GM21723 (cell line): Measurements from ENCODE around the gene PAPPA.

Experiments used
- ATAC-seq: cut with Tn5 transposase; IDR thresholded peaks from one replicate; pipeline ENCODE4 v1.9.1; 2021; ENCODE audit warnings: mild to moderate bottlenecking, moderate library complexity; ENCODE audit not compliant: unreplicated experiment

The PAPPA gene

DNA sequence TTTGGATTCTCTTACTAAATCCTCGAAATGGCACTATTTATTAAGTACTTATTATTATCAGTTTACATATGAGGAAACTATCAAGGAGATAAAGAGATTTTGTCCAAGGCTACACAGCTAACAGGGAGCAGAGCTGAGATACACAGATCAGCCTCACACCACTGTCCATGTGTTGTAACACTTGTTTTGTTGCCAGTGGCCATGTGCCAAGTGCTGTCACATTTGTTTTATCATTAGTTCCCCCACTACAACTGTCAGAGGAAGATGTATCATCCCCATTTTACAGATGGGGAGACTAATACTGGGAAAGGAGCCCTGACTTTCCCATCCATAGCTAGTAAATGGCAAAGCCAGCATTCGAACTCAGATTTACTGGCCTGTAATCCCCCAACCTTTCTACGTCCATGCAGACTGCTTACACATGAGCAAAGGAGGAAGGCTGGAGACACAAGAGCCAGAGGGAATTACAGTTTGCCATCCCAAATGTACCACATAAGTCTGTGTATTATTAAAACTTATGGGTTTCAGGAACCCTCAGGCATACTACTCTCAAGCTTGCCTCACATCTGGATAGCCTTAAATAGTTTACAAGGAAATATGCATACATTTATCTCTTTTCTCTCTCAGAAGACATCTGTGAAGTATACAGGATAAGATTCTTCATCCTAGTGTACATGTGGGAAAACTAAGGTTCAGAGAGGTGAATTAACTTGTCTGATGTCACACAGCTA lies 25.1 kb downstream of the PAPPA start:
- ATAC-seq, result no peak

DNA sequence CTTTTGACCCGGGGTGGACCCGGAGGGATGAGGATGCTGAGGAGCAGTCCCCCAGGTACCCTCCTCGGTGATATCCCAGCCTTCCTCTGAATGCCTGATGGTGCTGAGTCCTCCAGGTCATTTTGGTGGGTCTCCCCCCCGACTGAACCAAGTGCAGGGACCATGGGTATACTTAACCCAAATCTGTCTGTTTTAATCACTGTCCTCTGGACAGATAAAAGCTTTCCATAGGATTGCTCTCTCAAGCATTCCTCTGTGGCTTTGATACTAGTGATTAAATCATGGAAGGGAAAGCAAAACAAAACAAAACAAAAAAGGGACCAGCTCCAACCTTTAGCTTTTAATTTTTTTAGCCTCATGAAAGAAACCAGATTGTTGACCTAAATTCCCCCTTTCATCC lies 26.0 kb downstream of the PAPPA start:
- ATAC-seq, result no peak

DNA sequence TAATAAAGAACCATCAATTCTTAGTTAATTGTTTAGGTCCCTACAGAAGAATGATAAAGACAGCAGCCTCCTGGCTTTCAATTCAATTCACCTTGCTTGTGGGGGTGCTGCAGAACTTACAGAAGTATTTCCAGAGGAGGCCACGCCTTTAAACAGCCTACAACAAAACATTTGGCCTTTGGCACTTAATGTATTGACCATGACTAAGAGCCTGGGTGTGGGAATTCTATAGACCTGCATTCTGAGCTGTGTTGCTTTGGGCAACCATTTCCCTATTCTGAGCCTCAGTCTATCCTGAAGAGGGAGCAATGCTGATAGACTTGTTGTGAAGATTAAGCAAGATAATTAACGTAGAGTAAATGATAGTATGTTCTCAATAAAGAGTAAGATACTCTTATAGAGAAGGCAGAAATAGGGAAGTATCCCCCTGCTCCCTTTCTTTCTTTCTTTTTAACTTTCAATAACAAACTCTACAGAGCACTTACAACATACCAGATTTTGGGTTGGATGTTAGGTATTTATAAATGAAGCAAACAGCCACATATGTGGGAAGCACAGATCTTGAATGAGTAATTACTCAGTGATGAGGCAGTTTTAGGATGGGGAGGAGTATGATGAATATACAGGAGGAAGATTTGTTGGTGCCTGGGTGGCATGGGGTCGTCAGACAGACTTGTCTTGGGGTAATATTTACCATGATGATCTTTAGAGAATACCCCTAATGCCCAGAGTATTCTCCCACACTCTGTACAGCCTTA lies 28.4 kb downstream of the PAPPA start:
- ATAC-seq, result no peak

DNA sequence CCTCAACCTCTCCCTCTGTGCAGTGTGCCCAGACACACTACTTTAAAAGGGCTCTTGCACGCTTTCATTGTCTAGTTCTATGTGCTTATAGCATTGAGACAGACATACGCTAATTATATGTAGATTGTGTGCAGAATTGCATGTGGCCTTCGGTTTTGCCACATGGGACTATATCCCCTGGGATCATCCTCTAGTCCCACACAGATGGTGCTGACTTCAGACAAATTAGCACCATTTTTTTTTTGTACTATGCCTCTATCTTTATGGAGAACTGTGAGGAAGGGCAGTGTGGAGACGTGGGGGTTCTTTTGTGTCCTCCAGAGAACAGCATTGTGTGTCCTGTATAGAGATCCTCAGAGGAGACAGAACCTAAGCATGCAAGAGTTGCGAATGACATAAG lies 29.3 kb downstream of the PAPPA start:
- ATAC-seq, result no peak

DNA sequence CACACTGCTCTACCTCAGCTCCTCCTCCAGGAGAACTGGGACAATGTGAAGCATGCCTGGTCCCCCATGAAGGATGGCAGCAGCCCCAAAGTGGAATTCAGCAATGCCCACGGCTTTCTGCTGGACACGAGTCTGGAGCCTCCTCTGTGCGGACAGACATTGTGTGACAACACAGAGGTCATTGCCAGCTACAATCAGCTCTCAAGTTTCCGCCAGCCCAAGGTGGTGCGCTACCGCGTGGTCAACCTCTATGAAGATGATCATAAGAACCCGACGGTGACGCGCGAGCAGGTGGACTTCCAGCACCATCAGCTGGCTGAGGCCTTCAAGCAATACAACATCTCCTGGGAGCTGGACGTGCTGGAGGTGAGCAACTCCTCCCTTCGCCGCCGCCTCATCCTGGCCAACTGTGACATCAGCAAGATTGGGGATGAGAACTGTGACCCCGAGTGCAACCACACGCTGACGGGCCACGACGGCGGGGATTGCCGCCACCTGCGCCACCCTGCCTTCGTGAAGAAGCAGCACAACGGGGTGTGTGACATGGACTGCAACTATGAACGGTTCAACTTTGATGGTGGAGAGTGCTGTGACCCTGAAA lies 34.1 kb downstream of the PAPPA start:
- no peak for ATAC-seq

DNA sequence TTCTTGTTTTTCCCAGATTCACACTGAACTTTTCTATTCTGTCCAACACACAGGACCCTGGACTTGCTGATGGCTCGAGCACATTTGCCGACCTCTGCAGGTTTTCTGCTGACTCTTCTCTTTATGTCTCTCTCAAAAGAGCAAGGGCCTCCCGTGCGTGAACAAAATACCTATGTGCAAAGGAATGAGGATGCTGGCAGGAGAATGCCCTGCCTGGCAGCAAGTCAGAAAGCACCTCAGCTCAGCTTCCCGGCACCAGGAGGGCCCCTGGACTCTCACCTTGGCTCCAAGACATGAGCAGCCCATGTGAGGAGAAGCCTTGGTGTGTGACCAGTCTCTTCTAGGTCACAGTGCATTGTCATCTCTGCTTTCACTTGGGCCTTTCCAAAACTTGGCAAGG lies 36.1 kb downstream of the PAPPA start:
- no peak for ATAC-seq

DNA sequence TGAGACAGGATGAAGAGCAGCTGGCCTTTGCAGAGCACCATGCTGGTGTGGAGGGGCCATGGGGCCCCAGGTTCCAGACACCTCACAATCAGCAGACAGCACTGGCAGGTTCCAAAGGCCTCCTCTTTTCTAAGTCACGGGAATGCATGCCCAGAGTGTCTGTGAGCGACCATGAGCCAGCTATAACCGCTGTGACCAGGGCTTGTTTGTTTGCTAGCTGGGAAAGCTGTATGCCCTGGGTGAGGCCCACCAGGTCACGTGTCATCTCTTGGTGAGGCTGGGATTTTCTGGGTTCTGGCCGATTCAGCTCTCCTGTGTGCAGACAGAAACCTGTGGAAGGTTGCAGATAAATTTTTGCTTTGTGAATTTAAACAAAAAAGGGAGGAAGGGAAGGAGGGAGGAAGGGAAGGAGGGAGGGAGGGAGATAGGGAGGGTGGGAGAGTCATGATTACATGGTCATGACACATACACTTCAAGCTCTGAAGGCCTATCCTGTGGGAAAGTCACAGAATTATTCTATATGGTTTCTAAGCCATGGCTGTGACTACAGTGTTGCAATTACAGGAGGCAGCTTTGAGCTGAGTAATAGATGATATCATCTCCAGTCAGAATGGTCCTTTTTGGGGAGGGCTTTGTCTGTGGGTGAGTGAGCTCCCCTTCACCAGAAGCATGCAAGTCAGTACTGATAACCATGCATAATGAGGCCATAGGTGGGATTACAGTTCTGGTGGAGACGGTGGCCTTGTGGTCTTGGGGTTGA lies 37.2 kb downstream of the PAPPA start:
- ATAC-seq, result no peak

DNA sequence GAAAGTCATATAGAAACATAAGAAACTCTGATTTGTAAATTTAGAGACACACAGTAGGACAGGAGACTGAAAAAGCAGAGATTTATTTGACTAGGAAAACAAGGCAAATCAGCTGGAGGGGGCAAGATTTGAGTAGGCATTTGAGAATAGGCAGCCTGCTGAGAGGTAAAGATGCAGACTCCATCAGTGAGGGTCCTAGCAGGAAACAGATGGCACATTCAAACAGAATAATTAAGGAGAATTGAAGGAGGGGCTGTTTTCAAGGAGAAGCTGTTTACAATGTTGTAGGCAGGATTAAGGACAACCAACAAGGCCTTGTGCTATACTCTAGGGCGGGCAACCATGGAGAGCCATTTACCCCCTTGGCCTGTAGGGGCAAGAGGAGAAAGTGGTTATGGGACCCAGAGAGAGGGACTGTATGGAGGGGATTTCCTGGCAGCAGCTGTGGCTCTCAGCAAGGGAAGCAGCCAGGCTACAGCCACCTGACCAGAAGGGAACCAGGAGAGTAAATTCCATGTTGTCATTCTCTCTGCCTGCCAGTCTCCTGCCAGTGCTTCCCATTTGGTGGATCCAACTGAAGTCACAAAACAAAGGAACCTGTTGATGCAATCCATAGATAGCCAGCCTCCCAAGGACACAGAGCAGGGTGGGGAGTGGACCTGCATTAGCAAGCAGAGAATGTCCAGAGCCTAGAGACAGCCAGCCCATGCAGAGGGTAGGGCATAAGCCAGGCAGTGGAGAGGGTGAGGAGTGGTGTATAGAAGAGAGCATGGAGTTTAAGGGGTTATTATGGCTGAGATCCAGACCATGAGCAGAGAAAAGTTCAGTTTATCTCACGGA lies 38.2 kb downstream of the PAPPA start:
- no peak for ATAC-seq

DNA sequence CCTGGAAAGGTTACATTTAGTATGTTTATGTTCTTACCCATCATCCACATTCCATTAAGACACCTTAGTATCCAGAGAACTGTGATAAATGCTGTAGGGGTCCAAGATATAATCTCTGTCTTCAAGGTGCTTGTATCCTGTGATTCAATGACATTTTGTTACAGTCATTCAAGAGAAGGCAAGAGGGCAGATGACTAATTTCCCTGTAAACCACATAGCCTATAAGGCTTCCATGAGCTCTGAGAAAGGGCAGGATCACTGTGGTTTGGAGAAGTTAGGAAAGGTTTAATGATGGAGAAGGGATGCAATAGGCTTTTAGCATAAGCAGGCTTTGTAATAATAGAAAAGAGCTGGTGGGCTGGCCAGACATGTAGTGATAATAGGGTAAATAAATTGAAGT lies 40.0 kb downstream of the PAPPA start:
- ATAC-seq, result no peak

DNA sequence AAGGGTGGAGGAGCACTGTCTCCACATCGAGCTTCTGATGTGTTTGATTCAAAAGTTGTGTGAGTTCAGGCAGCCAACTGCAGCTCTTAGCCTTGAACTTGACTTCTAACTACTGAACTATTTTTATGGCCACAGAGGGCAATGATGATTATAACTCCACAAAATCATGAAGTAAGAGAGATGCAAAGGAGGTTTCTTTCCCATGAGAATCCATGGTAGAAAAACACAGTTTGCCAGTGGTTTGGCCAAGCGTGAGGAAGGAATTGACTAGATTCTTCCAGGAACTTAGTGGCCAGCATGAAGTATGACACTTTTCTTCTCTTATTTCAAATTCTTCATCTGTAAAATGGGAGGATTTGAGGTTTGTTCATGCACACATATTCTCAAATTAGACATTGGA lies 43.2 kb downstream of the PAPPA start:
- no peak for ATAC-seq

DNA sequence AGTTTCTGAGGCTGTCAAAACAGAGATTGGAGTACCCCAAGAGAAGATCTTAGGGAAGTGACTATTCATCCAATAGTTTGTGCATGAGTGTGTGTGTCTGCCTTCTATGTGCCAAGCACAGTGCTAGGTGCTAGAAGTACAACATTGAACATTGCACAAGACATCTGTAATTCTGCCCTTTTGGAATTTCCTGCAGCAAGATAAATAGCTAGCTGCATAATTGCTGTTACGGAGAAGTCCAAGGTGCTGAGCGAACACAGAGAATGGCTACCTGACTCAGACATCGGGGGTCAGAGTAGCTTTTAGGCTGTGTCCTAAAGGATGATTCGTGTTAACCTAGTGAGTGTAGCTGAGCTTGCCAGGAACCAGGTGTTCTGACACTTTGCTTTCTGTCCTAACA lies 44.8 kb downstream of the PAPPA start:
- ATAC-seq, result no peak

DNA sequence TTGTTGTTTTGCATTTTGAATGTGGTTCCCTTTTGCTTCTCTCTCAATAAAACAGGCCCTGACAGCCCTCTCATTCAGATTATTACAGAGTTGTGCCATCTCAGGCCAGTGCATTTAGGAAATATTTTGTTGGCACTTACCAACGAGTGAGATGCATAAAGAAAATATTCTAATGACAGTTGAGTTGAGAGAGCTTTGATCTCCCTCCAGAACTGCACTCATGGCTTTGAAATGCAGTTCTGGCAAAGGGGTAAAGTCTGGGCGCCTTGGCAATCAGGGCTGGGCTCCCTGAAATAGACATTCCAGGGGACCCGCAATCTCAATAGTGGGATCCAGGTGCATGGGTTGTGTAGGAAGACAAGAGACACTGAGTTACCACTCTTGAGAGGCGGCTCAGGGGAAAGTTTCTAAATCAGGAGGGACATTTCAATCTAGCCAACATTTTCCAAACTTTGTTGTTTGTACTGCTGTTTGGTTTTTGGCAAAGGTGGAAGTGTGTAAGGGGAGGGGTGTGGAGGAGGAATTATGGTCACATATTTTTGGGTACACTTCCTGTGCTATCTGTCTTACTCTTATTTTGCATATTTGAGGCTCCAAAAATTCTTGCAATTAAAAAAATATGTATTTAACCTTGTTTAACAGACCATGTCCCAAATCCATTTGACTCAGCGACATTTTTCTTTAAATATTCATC lies 48.8 kb downstream of the PAPPA start:
- ATAC-seq, result no peak

DNA sequence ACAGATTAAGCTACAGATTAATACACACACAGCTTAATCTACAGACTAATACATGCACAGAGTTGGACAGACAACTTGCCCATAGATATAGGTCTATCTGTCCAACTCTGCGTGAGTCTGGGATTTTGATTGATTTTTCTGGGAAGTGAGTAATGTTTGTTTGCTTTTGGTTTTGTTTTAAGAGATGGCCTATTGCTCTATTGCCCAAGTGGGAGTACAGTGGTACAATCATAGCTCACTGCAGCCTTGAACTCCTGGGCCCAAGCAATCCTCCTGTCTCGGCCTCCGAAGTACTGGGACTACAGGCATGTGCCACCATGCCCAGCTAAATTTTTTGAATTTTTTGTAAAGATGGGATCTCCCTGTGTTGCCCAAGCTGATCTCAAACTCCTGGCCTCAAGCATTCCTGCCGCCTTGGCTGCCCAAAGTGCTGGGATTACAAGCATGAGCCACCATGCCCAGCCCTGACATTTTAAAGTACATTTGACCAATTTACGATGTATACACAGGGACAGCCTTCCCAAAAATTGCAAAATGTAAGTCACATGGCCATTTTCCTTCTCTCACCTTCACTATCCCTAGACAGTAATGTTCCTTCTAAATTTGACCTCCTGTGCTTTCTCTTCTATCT lies 50.8 kb downstream of the PAPPA start:
- ATAC-seq, result no peak

DNA sequence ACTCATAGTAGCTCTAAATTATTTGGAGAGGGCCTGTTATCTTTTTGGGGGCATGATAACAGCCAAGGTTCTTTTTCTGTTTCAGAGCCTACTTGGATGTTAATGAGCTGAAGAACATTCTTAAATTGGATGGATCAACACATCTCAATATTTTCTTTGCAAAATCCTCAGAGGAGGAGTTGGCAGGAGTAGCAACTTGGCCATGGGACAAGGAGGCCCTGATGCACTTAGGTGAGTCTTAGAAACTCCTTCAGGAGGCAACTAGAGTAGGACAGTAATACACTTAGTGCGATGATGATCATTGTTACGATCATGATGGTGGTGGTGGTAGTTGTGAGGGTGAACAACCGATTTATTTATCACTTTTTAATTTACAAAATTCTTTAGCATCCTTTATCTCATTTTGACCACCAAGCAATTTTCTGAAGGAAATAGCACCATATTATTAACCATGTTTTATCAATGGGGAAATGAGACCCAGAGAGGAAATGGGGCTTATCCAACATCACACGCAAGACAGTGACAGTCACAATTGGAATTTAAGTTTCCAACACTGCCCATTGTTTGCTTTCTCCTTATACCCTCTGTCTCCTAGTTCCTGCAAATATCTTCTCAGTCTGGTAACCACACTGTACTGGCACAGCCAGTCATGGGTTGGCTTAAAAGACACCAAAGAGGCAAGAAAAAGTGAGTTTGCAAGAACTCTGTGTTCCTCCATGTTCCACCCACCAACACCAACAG lies 54.0 kb downstream of the PAPPA start:
- no peak for ATAC-seq

DNA sequence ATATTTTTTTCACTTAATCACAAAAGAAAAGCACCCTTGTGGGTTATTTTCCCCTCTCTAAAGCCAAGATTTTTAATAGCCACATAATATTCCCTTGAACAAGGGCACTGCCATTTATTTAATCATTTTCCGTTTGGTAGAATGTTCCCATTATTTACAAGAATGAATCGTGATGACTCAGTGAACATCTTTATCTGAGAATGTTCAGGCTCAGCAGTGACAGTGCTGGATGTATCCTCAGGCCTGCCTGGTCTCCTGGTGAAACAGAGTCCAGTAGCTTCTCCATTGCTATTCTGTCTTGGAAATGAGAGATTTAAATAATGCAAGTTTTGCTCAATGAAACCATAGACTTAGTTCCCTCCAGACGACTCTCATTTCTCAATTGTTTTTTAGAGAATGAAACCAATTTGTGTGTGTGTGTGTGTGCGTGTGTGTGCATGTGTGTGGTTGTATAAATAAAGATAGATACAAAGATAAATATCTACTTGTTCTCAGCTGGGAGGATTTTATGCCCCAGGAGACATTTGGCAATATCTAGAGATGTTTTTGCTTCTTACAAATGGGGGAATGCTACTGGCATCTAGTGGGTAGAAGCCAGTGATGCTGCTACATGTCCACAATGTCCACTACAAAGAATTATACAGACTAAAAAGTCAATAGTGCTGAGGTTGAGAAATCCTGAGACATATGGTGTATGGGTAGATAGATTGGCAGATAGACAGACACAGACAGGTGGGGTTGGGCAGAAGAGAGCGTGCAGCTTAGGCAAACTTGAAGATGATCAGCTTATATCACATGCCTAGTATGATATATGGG lies 55.0 kb downstream of the PAPPA start:
- no peak for ATAC-seq

DNA sequence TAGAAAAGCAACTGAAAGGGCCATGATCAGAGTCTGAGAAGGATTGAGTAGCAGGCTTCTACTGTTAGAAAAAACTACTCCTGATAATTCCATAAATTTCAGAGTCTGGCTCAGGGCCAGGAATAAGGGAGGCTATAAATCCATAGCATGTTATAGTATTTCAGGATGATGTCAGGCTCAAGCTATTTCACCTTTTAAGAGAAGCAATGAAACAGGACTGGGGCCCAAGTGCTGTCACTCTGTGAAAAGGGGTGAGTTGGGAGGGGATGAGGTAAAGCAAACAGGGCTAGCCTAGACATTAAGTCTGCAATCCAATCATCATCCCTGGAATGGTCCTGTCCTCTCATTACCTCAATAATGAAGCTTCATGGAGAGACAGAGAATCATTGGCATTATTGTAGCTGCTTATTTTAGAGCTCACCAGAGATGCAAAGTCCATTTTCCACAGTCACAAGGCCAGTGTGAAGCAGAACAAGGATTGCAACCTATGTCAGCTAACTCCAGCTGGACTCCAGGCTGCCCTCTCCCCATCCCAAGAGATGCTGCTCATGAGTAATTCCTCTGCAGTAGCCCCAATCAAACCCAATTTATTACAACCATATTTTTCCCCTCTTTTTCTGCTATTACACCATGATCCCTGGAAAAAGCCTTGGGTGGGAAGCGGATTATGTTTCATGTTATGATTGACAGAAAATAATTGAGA lies 56.0 kb downstream of the PAPPA start:
- no peak for ATAC-seq

DNA sequence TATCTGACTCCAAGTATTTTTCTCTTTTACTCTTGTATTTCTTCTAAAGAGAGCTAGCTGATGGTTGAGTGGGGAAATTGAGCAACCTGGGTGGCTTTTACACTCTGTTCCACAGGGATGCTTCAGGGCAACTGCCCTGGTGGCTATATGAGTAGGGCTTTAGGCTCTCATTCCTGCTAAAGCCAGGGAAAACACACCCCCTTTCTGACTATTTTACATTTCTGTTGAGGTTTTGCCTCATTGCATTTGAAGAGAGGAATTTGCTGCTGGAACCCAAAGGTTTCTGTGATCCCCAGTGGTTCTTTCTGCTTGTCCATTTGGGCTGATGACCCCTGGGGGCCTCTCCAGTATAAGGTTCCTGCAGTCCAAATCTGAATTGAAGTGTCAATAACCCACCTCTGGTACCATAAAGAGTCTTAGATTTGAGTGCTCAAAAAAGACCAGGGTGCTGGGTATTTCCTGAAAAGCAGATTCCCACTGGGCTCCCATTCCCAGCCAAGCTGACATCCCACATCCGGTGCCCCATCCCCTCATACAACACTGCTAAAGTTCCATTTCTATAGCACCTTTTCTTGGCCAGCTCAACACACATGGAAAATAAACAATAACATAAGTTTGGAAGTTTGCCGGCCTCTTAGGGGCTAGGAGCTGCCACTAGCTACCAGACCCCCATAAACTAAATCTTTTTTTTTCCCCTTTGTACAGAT lies 59.5 kb downstream of the PAPPA start:
- no peak for ATAC-seq
